ENCODE results near the gene CEP164.
A peak's percentile ranks its signal among the peaks of the same experiment; 100 is the strongest.

Gene CEP164

DNA sequence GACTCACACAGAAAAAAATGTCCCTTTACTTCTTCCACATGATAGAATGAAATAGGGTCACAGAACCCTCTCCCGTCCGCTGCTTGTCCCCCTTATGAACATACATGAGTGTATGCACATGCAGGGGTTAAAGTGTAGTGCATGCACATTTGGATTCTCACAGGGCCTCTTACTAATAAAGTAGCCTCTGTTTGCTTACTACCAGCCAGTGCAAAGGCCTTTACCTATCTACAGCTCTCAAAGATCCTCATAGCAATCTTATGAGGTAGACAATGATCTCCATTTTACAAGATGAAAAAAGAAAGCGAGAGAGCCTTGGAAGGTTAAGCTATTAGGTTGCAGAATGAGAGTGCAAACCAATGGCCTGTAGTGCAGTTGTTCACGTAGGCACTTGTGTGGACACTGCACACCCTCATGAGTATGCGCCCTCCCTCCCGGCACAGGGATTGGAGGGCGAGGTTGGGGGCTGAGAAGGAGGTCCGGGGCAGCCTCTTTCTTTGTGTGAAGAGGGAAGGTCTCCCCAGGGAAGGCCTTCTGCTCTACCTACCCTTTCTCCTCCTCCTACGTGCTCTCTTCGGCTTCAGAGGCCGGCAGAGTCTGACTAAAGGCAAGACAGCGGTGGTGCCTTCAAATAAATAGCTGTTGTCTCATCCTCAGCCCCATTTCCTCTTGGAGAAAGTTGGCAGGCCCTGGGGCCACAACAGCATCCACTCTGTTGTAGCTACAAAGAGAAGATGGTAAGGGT lies 91.3 kb downstream of the CEP164 start:
- FAIRE-seq (no peak), DNase-seq (ENCODE audit: low spot score) (no peak)

DNA sequence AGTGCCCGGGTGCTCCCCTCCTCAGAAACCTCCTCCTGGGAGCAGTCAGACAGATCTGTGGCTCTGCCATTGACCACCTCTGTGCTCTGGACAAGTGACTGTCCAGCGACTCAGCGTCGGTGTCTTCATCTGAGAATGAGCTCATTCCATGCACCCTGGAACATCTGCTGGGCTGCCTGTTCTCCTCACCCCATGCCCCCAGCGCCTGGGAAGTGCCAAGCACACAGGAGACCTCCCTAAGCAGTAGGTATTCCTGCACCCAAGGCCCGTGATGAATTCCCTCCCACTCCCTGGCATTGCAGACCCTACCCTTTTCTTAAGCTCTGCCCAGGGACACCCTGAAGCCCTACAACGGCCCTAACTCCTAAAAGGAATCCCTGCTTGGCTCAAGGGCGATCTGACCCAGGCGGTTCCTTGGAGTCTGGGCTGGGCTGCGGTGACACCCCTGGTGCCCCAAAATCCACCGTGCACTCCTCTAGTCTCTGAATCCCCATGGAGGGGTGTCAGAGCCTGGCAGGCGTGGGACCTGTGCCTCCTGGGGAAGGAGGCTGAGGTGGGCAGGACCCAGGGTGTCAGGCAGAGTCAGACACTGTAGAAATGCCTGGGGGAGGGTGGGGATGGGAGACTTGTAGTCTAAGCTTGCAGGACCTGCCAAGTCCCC lies 92.0 kb downstream of the CEP164 start:
- FAIRE-seq = no peak
- no peak for DNase-seq (ENCODE audit: low spot score)

DNA sequence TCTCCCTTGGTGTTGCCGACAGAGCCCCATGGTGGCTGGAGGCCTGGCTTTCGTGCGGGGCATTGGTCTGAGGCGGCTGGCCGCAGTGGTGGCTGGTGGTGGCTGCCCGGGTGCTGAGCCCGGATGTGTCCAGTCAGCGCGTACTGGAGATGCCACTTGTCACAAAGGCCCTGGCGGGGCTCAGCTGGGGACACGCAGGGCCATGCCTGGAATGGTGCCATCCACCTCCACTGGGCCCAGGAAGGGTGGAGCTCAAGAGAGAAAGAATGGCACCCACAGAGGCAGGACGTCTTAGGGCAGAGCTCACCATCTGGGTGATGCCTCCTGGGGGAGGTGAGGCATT lies 92.5 kb downstream of the CEP164 start:
- FAIRE-seq = no peak
- no peak for DNase-seq (ENCODE audit: low spot score)

DNA sequence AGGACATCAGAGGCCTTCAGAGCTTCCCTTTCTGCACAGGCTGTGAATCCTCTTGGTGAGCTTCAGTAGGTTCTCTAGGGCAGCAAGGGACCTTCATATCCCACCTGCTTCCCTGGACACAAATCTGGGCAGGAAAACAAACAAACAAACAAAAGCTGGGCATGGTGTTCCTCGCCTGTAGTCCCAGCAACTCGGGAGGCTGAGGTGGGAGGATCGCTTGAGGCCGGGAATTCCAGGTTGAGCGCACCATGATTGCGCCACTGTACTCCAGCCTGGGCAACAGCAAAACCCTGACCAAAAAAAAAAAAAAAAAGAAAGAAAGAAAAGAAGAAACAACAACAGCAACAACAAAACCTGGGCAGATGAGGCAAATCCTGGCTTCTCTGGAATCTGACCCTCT lies 92.9 kb downstream of the CEP164 start:
- no peak for DNase-seq (ENCODE audit: low spot score)
- FAIRE-seq = no peak

DNA sequence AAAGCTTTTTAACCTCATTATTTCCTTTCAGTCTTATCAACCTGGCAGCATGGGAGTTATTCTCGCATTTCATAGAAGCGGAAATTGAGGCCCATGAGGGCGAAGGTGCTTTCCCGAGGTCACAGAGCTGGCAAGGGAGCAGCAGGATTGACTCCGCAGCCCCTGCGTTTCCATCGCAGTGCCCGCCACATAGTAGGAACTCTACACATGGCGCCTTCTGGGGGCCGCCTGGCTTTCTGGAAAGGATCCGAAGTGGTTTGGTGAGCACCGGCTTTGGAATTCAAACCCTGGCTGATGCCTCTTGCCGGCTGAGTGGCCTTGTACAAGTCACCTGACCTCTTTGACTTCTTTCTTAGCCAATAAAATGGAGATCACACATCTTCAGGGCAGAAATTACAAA lies 93.4 kb downstream of the CEP164 start:
- FAIRE-seq (no peak), DNase-seq (ENCODE audit: low spot score) (no peak)

DNA sequence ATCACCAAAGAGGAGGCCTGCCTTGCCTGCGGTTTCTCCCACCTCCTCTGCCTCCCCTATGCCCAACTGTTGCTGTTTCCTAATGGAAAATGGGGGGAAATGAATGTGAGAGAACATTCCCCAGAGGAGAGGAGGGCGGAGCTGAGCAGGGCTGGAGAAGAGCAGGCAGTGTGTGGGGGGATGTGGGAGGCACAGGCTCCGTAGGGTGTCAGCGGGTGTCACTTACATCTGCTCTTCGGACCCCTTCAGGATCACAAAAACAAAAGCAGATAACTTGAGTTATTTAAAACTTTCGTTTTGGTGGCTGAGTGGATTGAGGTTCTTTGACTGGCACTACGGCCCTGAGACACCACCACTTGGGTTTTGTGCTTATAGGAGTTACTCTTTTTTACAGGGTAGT lies 93.8 kb downstream of the CEP164 start:
- DNase-seq (ENCODE audit: low spot score) (no peak), FAIRE-seq (no peak)

DNA sequence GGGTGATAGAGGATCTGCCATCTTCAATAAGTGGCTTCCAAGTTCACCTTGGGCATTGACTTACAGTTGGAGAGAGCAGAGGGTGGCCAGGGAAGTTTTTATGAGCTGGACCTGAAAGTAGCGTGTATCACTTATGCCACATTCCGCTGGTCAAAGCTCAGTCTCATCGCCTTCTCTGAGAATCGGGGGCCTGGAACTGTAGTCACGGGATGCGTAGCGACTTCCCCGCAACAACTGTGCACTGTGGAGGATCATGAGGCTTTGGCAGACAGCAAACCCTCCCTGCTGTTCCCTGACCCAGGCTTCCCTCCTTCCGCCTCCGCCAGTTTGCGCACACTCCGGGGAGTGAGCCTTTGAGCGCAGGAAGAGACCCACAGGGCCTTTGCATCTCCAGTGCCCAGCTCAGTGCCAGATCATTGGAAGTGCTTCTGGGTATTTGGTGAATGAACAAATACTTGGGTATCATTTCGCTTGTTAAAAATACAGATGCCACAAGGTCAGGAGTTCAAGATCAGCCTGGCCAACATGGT lies 95.5 kb downstream of the CEP164 start:
- FAIRE-seq = no peak

DNA sequence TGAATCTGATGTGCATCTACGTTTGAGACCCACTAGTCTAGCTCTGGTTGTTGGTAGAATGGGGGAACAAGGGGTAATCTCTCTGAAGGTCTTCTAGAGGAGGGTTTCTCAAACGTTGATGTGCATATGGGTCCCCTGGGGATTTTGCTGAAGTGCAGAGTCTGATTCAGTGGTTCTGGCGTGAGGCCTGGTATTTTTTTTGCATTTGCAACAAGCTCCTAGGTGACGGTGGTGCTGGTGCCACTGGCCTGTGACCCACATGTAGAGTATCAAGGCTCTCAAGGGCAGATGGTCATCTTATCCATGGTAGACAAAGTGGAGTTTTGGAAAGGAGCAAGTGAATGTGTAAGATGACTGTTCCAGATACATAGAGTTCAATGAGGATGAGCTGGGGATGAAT lies 97.1 kb downstream of the CEP164 start:
- DNase-seq (ENCODE audit: low spot score) = no peak
- FAIRE-seq = no peak

More for the DNA sequence above, 95.5 kb downstream of the CEP164 start:
- DNase-seq (ENCODE audit: low spot score) = no peak

DNA sequence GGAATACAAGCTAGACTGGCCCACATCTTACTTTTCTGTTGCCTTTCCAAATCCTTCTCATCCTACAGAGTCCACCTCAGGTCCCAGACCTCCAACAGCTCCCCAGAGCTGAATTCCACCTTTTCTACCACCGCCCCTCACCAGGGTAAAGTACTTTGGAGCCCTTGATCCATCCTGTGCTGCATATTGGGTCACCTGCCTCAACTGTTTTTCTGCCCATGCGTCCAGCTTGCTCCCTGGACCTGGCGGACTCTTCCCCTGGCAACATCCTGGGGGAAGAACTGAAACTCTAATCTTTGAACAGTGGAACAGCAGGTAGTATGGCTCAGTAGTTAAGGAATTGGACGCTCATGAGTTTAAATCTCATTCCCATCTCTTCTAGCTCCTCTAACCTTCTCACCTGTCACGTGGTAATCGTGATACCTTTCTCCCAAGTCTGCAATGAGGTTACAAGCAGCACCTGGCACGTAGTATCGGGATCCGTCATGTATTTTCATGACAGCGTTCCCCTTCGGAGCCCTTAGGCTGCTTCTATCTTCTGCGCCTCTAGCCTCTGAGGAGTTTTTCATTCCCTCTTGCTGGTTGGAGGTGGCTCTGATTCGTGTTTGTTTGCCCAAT lies 98.1 kb downstream of the CEP164 start:
- no peak for DNase-seq (ENCODE audit: low spot score)
- no peak for FAIRE-seq

DNA sequence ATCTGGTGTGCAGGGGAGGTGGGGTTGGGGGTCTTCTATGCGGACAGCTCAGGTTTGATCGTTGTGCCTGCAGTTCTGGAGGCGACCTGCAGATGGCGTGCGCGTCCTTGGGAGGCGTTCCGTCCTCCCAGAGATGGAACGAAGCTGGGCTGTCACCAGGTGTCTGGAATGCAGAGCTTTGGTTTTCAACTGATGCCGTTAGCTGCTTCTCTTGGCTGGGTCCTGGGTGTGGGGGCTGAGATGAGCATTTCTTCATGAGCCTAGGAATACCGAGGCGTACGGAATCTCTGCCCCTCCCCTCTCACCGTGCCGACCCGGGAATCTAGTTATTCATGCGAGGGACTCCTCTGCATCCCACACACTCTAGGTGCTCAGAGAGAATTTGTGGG lies 98.6 kb downstream of the CEP164 start:
- FAIRE-seq (peak; percentile 82), DNase-seq (ENCODE audit: low spot score) (peak; percentile 74)

DNA sequence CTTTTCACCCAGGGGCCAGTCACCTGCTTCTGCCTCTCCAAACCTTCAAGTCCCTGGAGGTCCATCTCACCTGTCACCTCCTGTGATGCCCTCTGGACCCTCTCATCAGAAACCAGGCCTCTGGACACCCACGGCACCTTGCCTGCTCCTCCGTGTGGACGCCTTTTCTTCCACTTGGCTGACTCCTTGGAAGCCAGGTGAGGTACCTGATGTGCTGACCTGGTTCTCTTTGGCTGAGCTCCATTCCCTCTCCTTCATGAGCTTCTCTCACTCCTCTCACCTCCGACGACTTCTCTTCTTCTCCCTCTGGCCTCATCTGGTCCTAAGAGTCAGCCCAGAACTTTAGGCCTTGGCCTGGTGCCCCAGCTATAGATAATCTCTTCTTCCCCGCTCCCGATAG lies 99.3 kb downstream of the CEP164 start:
- DNase-seq (ENCODE audit: low spot score) = no peak
- no peak for FAIRE-seq

DNA sequence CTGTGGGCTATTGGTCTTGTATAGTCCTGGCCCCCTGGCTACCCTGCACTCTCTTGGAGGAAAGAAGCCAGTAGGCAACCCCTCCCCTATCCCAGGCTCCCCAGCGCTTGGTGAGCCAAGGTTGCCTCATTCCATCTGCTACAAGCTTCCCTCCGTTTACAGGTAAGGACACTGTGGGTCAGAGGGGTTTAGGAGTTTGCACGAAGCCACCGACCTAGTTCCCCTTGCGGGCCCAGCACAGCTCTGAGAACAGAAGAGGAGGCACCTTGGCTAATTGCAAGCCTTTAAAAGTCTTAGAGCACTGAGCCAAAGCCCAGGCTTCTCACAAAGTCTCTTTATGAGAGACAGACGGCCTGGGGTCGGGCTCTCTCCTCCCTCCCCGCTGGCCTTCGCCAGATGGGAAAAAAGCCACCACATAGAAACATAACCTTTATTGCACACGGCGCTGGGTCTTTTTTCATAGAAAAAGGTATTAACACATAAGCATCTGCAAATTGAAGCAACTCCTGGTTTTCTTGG lies 99.8 kb downstream of the CEP164 start:
- DNase-seq (ENCODE audit: low spot score) = no peak
- FAIRE-seq = no peak

DNA sequence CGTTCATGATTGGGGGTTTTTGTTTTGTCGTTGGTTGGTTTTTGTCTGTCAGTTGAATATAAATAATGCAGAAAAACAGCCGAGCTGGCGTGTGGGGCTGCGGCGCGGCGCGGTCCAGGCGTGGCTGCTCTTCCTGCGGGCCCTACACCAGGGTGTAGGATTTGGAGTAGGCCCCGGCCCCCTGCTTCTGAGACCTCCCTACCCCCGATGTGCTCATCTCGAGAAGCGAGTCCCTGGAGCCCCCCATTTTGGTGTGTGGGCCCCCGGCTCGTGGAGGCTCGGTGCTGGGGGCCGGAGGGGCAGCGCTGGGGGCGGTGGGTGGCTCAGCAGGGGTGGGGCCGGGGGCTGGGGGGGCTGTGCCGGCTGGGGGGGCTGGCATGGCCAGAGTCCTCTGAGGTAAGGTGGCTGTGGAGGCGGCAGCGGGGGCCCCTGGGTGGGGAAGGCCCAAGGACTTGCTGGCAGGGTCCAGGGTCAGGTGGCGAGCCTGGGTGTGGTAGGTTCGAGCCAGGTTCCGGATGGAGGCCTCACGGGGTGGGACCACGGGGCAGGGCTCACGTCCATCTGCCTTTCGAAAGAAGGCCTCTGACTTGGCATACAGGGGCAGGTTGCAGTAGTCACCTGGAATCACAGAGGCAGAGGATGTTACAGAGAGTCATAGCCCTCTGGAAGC lies 100.7 kb downstream of the CEP164 start:
- DNase-seq (ENCODE audit: low spot score) = no peak
- no peak for FAIRE-seq

DNA sequence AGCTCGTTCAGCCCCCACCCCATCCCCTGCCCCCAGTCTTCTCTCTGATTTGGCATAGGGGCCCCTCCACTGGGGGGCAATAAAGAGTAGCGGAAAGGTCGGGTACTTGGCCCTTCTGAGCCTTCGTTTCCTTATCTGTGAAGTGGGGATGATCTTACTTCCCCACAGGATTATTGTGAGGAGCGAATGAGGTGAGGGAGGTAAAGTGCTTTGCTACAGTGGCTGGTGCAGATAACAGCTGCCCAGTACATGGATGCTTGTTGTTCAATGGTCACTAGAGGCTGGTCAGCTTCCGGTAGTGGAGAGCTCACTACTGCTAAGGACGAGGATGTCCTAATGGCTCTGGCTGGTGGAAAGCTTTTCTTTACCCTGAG lies 101.2 kb downstream of the CEP164 start:
- FAIRE-seq = no peak
- DNase-seq (ENCODE audit: low spot score) = no peak

DNA sequence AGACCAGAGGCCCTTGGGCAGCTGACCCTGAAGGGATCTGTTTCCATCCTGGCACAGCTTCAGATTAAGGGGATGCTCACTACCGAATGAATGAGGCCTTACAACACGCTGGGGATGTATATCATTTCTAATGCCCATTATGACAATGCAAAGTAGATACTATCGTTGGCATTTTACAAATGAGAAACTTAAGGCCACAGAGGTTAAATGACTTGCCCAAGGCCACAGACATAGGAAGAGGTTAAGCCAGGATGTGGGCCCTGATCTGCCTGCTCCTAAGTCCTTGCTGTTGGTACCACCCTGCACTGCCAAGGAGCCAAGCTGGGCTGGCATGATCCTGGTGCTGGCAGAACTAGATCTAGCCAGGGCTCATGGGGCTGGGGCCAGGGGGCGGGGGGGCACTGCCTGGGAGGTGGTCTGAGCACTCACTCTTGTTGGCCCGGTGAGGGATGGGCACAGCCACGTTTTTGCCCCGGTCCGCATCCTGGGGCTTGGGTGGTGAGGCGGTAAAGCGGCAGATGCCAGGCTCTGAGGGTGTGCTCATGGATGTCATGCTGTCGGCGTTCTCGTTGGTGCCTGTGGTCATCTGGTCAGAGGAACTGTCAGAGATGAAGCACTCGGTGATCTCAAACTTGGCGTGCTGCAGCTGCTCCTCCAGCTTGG lies 102.8 kb downstream of the CEP164 start:
- FAIRE-seq (no peak), DNase-seq (ENCODE audit: low spot score) (no peak)

DNA sequence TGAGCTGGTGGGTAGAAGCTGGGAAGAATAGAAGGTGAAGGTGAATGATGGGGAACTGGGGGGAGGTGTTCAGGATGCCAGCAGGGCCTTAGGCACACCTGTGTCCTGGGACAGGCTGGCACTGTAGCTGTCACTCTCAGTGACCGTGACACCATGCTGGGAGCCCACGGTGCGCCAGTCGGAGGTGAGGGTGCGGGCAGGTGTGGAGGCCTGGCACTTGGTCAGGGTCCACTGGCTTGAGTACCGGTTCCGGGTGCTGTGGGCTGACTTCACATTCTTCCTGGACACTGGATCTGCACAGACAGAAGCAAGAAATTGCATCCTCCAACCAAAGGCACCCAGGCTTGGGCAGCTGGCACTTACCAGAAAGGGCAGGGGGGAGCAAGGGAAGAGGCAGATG lies 103.8 kb downstream of the CEP164 start:
- DNase-seq (ENCODE audit: low spot score) (no peak), FAIRE-seq (no peak)

DNA sequence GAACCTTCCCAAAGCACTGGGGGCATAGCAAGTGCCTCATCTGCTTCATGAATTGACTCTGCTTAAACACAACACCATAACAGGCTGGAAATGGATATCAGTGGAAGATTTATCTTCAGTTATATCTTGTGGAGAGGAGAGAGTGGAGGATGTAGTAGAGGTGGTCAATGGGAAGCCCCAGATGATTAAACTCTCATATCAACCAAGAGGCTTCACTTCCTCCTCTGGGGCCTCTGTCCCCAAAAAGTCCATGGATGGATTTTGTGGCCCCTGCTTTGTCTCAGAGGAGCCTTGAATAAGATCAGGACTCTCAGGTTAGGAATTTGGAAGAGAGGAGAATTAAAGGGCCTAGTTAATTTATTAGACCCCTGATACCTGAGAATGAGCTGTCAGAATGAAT lies 106.1 kb downstream of the CEP164 start:
- FAIRE-seq = no peak
- DNase-seq (ENCODE audit: low spot score) = no peak

DNA sequence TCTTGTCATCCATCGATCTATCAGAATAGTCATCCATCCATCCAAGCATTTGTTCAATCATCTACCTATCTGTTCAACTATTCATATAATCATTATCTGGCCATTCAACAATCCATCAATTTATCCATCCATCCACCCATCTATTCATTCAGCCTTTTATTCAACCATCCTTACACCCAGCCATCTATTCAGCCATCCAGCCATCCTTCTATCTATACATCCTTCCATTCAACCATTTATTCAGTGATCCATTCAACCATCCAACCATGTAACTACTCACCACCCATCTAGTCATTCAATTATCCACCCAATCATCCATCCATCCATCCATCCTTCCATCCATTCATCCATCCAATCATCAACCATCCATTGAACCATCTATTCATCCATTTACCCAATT lies 106.8 kb downstream of the CEP164 start:
- FAIRE-seq (no peak), DNase-seq (ENCODE audit: low spot score) (no peak)

DNA sequence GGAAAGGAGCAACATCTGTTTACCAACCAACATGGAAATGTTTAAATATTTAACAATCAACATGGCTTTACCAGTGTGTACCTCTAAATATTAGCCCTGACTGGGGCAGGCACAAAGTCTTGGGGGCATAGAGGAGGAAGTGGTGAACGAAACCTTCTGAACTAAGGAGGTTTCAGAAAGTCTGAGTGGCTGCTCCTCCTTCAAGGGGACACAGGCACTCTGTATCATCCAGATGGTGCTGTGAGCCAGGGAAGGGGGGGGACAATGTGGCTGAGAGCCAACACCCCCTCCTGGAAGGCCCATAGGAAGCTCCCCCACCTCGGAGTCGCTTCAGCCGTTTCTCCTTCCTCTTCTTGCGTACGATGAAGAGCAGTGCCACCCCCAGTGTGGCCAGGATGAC lies 107.7 kb downstream of the CEP164 start:
- FAIRE-seq = no peak
- DNase-seq (ENCODE audit: low spot score) = no peak

DNA sequence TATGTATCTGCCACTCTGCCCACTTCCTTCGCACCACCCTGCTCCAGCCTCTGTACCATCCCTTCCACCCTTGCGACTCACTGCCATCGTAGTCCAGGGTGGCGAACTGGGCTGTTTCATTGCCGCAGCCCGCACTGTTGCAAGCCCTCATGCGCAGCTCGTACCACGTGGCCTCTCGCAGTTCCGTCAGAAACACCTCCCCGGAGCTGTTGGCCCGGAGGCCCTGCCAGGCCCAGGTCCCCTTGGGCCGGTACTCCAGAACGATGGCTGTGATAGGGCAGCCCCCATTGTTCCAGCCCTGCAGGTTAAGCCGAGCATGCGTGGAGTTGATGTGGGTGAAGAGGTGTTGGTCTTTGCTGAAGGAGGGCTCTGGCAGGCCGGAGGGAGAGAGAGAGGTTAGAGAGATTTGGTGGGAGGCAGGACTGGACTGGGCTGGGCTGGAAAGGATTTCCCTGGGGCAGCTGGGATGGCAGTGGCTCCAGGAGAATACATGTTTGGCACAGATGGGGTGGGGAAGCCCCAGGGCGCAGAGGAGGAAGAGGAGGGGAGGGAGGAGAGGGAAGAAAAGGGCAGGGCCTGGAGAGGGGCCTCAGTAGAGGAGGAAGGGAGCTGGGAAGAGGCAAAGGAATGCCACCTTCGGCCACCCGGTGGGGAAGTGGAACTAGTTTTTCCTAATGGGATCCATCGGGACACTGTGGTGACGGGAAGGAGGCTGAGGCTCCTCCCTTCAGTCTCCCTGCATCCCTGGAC lies 109.6 kb downstream of the CEP164 start:
- FAIRE-seq = no peak
- no peak for DNase-seq (ENCODE audit: low spot score)

DNA sequence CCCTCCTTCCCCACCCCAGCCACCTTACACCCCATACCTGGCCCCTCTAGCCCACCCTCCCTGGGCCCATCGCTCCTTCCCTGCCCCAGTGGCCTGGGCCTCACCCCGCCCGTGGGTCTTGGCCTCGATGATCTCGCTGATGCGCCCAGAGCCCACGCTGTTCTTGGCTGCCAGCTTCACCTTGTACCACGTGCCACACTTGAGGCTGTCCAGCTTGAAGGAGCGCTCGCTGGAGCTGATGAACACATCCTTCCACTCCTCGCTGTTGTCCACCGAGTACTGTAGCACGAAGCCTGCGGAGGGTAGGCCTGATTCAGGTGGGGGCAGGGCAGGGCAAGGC lies 110.1 kb downstream of the CEP164 start:
- DNase-seq (ENCODE audit: low spot score) (no peak), FAIRE-seq (no peak)
